Fibroblast of mammary gland (primary cell): ENCODE measurements around the gene GPR146.

ENCODE experiments used
- DNase-seq: peaks from one replicate; pipeline ENCODE4 v3.0.0-alpha.2; 2010; ENCODE audit warnings: low read depth
- H3K4me3 ChIP-seq: 2 replicates; pipeline ENCODE4 v1.5.1; 2011; ENCODE audit warnings: low read depth, mild to moderate bottlenecking, low read length, moderate library complexity; ENCODE audit not compliant: control insufficient read depth
- TF ChIP-seq, protein P1 (sequence below): conservative IDR thresholded peaks from 2 replicates; pipeline ENCODE4 v1.5.1; 2011; ENCODE audit warnings: low read depth, low read length, inconsistent platforms; ENCODE audit not compliant: control insufficient read depth, insufficient read depth

Gene GPR146

DNA sequence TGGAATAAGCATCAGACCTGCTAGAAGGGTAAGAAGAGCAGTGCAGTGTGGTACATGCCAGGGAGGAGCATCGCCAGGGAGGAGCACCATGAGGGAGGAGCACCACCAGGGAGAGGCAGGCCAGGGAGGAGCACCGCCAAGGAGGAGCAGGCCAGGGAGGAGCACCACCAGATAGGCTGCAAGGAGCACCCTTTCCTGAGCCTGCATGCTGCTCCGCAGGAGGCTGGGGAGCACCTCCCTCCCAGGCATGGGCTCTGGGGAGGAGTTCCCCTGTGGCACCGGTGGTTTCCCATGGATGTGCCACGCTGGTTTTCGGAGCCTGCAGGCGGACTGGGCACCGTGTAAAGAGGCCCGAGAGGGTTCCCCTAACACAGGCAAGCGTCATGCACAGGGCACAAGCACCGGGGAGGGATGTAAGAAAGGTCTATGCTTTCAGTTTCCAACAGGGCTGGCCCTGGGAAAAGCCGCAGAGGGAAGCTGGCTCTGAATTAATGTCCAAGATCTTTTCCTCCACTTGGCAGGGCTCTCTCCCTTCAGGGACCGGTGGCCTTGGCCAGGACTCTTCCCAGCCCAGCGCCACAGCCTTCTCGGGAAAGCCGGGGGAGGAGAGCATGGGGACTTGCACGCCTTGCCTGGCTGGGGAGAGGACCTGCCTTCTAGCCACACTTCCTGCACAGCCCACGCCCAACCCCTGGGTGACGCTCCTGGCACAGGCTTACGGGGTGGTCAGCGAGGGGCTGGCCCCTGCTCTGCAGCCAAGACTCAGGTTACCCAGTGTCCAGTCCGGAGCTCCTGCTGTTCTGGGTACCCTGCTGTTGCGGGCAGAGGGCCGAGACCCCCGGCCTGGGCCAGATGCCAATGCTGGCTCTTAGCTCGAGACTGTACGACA is 32.1 kb downstream of the GPR146 start:
- DNase-seq, result peak; percentile 26
- TF ChIP-seq, protein P1, sequence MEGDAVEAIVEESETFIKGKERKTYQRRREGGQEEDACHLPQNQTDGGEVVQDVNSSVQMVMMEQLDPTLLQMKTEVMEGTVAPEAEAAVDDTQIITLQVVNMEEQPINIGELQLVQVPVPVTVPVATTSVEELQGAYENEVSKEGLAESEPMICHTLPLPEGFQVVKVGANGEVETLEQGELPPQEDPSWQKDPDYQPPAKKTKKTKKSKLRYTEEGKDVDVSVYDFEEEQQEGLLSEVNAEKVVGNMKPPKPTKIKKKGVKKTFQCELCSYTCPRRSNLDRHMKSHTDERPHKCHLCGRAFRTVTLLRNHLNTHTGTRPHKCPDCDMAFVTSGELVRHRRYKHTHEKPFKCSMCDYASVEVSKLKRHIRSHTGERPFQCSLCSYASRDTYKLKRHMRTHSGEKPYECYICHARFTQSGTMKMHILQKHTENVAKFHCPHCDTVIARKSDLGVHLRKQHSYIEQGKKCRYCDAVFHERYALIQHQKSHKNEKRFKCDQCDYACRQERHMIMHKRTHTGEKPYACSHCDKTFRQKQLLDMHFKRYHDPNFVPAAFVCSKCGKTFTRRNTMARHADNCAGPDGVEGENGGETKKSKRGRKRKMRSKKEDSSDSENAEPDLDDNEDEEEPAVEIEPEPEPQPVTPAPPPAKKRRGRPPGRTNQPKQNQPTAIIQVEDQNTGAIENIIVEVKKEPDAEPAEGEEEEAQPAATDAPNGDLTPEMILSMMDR, result no peak
- H3K4me3 ChIP-seq, result no peak overlapping the region

DNA sequence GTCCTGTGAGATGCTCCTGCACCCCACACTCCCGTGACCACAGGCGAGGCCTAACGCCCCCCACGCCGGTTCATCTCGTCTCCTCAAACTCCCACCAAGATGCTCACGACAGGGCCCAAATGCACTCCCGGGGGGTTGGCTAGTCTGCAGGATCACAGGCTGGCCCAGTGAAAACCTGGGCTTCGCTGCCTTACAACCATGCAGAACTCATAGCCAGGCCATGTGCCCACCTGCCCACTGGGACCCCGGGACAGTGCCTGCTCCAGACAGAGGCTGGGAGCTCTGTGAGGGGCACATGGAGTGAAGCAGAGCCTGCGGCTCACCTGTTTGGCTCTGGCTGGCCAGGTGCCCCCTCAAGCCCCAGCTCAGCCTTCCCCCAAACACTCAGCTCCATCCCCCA is 34.2 kb downstream of the GPR146 start:
- H3K4me3 ChIP-seq, result no peak overlapping the region
- TF ChIP-seq, protein P1, result no peak
- DNase-seq, result no peak

DNA sequence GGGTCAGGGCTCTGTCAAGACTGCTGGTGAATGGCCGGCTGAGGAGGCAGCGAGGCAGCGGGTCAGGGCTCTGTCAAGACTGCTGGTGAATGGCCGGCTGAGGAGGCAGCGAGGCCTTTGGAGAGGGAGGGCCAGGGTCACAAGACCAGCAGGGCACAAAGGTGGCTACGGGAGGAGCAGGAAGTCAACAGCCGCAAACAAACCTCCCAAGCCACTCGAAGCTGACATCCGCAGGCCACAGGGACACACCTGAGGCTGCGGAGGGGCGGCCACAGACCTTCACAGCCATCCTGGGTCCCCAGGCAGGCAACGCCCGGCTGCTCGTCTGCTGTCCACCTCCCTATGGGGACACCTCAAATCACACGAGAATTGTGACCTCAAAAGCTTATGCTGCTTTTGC is 34.6 kb downstream of the GPR146 start:
- no peak overlapping the region for H3K4me3 ChIP-seq
- TF ChIP-seq, protein P1, result no peak
- DNase-seq, result no peak

DNA sequence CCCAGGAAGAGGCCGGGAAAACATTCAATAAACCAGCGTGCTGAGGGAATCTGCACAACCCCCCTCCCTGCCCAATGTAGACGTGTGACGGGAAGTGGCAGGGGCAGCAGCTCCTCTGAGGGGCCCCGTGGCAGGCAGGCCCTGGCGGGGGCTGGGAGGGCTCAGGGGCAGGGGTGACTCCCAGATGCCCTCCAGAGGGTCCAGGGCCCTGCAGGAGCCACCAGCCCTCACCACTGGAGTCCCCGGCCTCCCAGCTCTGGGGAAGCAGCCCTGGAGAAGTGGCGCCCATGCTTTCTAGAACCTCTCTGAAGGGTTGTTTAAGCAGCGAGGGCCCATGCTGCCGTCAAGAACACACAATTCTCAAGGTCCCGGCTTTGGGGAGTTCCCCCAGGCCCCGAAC is 35.2 kb downstream of the GPR146 start:
- H3K4me3 ChIP-seq, result no peak overlapping the region
- TF ChIP-seq, protein P1, result no peak
- DNase-seq, result no peak

DNA sequence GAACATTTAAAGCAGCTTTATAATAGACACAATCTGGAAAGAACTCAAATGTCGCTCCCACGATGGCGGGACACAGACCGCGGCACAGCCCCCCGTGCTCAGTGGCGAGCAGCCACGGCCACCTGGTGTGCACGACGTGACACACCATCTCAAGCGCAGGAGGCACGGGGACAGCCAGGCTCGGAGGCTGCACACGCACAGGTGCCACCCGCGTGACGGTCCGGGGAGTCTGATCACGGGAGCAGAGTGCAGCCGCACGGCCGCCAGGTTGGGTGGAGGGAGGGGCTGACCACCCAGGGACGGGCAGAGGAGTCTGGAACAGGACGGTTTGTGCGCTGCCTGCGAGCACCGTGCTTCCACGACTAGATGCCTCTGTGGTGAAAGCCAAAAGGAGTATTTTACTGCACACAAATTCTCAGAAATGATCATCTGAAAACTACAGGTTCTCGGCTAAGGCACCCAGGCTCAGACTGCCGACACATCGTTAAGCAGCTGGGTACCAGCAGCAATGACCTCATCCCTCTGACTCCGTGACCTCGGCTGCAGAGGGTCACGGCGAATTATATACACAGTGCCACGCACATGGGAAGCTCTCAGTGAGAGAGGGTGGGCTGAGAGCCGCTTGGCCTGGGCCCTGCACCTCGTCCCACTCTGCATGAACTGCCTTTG is 36.0 kb downstream of the GPR146 start:
- no peak for DNase-seq
- H3K4me3 ChIP-seq, result no peak overlapping the region
- TF ChIP-seq, protein P1, result no peak

DNA sequence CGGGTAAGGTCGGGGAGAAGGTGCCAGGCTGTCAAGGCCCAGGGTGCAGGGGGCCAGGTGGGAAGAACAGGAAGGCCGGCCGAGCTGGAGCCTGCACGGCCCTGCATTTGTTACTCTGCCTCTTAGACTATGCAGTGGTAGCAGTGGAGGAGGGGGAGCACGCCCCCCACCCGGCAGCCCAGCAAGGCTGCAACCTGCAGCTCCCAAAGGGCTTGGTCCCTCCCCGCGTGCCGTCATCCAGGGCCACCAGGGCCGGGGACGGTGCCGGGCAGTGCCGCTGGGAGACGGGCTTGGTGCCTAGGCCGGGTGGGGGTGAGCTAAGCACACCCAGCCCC is 36.5 kb downstream of the GPR146 start:
- DNase-seq, result no peak
- H3K4me3 ChIP-seq, result no peak overlapping the region
- TF ChIP-seq, protein P1, result no peak
